RWPE1 (cell line): Measurements from ENCODE around the gene SUSD2.

ENCODE experiments used
- CTCF ChIA-PET: fragments of 350-600 bp; sonication (Branson Sonifier 250); formaldehyde crosslinking; extraction: SDS; loops from one replicate; lab custom pipeline; 2021; lab: Yijun Ruan, JAX
- POLR2A ChIA-PET: fragments of 400-600 bp; formaldehyde crosslinking; extraction: SDS; loops from one replicate; lab custom pipeline; 2020; ENCODE audit warnings: antibody characterized with exemption; ENCODE audit not compliant: low non-redundant PET; lab: Yijun Ruan, JAX
- DNase-seq: peaks from one replicate; pipeline ENCODE4 v3.0.0; 2012; ENCODE audit warnings: low spot score
- H3K27ac ChIP-seq: fragments of 450-650 bp; 2 replicates; pipeline ENCODE4 v1.5.1; 2017
- CTCF ChIP-seq: fragments of 450-650 bp; conservative IDR thresholded peaks from 2 replicates; pipeline ENCODE4 v1.5.1; 2017; ENCODE audit warnings: low read depth, mild to moderate bottlenecking

Gene SUSD2

GRCh38 chr22:24230911-24231656 lies 49.8 kb downstream of the SUSD2 start:
- ChIA-PET POLR2A (no interaction called here), CTCF (interaction anchor here (1.2 kb wide), 1 partner anchor 41 kb away, joined by 14 read pairs; no protein-coding TSS in a partner anchor)

GRCh38 chr22:24231706-24232105 lies 50.4 kb downstream of the SUSD2 start:
- ChIA-PET CTCF (interaction anchor here (1.2 kb wide), 1 partner anchor 42 kb away, joined by 14 read pairs; no protein-coding TSS in a partner anchor), POLR2A (no interaction called here)
- H3K27ac ChIP-seq = no peak overlapping the region
- no peak for TF ChIP-seq CTCF
- no peak for DNase-seq

More at GRCh38 chr22:24230911-24231656, 49.8 kb downstream of the SUSD2 start:
- DNase-seq = no peak
- TF ChIP-seq CTCF = no peak
- no peak overlapping the region for H3K27ac ChIP-seq

GRCh38 chr22:24232124-24232523 lies 50.8 kb downstream of the SUSD2 start:
- DNase-seq = no peak
- no peak for TF ChIP-seq CTCF
- no peak overlapping the region for H3K27ac ChIP-seq
- CTCF ChIA-PET = interaction anchor here (1.2 kb wide), 1 partner anchor 42 kb away, joined by 14 read pairs; no protein-coding TSS in a partner anchor
- POLR2A ChIA-PET = no interaction called here

DNA sequence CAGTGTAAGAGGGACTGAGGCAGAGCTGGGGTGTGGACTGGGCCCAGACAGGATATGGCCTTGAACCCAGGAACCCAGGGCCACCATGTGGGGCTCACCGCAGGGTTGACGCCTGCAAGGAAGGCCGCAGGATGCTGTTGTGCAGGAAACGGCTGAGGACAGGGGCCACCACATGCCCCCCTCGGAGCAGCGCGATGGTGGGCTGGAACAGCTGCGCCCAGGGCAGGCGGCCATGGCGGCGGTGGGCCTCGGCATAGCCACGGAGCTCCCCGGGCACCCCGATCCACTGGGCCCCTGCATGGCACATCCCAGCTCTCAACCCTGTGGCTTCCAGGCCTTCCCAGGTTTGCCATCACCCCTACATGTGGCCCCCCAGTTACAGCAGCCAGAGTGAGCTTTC lies 51.4 kb downstream of the SUSD2 start:
- no peak for TF ChIP-seq CTCF
- H3K27ac ChIP-seq = no peak overlapping the region
- DNase-seq = no peak
- CTCF ChIA-PET = no interaction called here
- POLR2A ChIA-PET = no interaction called here

- TF ChIP-seq CTCF = no peak
- CTCF ChIA-PET = no interaction called here
- POLR2A ChIA-PET = no interaction called here
- DNase-seq = no peak
- no peak overlapping the region for H3K27ac ChIP-seq
Observed at GRCh38 chr22:24233235-24233634, 51.9 kb downstream of the SUSD2 start.

DNA sequence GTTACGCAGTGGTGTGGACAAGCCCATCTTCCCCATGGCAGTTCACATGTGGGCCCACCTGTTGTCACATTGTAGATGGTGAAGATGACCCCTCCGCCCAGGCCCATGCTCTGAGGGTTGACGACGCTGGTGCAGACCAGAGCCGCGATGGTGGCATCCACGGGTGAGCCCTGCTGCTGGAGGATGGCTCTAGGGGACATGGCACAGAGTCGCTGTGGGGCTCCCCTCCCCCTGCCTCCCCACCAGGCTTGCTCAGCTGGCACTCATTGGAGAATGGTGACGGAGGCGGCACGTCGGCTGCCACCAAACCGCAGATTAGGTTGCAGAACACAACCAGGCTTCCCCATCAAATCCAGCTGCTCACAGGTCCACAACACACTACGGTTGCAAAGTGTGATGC lies 52.5 kb downstream of the SUSD2 start:
- no peak for DNase-seq
- no peak overlapping the region for H3K27ac ChIP-seq
- TF ChIP-seq CTCF = no peak
- ChIA-PET CTCF (no interaction called here), POLR2A (no interaction called here)
